Thyroid gland (tissue), 4 donors: ENCODE measurements around the gene BRAT1.

ENCODE experiments used
- POLR2A ChIP-seq, 2 donors: fragments of 450-650 bp; IDR thresholded peaks; one replicate each; pipeline ENCODE4 v1.6.1; 2017; ENCODE audit warnings: antibody characterized with exemption in 2 of 2, mild to moderate bottlenecking in 2 of 2, moderate library complexity in 1 of 2
- TF ChIP-seq, protein P1 (sequence below), 6 experiments: fragments of 200-600 bp in 3 of 6; fragments of 450-650 bp in 3 of 6; sonication (generic) in 3 of 6; IDR thresholded peaks; one replicate each; pipeline ENCODE4 v1.5.1; 2016 to 2019; ENCODE audit warnings: antibody characterized with exemption in 6 of 6, mild to moderate bottlenecking in 2 of 6, inconsistent platforms in 1 of 6, moderate library complexity in 1 of 6

GRCh38 chr7:2554661-2555111, 638 bp downstream of the BRAT1 start:
- no peak for TF ChIP-seq POLR2A (IDR thresholded peaks at IDR 0.05)
- TF ChIP-seq, protein P1, sequence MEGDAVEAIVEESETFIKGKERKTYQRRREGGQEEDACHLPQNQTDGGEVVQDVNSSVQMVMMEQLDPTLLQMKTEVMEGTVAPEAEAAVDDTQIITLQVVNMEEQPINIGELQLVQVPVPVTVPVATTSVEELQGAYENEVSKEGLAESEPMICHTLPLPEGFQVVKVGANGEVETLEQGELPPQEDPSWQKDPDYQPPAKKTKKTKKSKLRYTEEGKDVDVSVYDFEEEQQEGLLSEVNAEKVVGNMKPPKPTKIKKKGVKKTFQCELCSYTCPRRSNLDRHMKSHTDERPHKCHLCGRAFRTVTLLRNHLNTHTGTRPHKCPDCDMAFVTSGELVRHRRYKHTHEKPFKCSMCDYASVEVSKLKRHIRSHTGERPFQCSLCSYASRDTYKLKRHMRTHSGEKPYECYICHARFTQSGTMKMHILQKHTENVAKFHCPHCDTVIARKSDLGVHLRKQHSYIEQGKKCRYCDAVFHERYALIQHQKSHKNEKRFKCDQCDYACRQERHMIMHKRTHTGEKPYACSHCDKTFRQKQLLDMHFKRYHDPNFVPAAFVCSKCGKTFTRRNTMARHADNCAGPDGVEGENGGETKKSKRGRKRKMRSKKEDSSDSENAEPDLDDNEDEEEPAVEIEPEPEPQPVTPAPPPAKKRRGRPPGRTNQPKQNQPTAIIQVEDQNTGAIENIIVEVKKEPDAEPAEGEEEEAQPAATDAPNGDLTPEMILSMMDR (IDR thresholded peaks at IDR 0.05) = no peak
